Amniotic epithelial cell (primary cell): ENCODE results near the gene EXOC3L2.

Source experiments
- DNase-seq: peaks from one replicate; pipeline ENCODE4 v3.0.0-alpha.2; 2010; ENCODE audit warnings: low read depth

Gene EXOC3L2

DNA sequence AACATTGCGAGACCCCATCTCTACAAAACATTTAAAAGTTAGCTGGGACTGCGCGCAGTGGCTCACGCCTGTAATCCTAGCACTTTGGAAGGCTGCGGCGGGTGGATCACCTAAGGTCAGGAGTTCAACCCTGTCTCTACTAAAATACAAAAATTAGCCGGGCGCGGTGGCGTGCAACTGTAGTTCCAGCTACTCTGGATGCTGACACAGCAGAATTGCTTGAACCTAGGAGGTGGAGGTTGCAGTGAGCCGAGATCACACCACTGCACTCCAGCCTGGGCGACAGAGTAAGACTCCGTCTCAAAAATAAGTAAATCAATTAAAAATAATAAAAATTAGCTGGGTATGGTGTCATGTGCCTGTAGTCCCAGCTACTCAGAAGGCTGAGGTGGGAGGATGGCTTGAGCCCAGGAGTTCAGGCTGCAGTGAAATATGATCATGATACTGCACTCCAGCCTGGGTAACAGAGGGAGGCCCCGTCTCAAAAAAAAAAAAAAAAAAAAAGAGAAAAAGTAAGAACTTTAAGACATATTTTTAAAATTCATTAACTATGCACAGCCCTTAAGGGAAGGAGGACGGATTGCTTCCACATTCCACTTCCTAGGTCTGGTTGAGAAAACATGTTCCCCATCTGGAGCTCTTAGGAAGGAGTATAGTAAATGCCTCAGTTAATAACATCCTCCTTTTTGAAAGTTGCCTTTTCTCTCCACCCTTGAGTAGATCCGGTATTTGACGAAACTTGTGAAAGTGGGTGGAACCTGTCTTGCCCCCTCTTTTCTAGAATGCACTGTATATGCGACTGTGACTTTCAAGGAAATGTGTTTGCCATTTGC is 26.1 kb downstream of the EXOC3L2 start:
- DNase-seq: no peak

GRCh38 chr19:45218426-45218825 is 26.8 kb downstream of the EXOC3L2 start:
- DNase-seq: no peak

- no peak for DNase-seq
Observed at GRCh38 chr19:45217957-45218334, 27.3 kb downstream of the EXOC3L2 start.

GRCh38 chr19:45217193-45217956 is 27.8 kb downstream of the EXOC3L2 start:
- DNase-seq: no peak

DNA sequence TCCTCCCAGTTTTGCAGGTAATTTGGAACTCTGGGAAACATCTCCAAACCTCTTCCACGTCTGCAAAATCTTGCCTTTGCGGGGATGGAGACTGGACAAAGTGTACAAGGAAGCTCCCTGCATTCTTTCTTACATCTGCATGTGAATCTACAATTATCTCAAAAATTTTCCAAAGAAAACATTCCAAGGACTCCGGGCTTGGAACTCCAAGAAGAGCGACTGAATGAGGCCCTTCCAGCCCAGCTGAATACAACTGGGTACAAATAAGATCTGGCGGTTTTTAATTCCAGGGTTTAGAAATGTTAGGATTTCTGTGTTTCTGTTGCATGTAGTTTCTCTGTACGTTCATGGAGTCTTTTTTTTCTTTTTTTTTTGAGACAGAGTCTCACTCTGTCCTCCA is 28.5 kb downstream of the EXOC3L2 start:
- DNase-seq: no peak

- no peak for DNase-seq
Observed at GRCh38 chr19:45215391-45216191, 29.6 kb downstream of the EXOC3L2 start.

- DNase-seq: no peak
Observed at GRCh38 chr19:45213031-45213430, 32.2 kb downstream of the EXOC3L2 start.

DNA sequence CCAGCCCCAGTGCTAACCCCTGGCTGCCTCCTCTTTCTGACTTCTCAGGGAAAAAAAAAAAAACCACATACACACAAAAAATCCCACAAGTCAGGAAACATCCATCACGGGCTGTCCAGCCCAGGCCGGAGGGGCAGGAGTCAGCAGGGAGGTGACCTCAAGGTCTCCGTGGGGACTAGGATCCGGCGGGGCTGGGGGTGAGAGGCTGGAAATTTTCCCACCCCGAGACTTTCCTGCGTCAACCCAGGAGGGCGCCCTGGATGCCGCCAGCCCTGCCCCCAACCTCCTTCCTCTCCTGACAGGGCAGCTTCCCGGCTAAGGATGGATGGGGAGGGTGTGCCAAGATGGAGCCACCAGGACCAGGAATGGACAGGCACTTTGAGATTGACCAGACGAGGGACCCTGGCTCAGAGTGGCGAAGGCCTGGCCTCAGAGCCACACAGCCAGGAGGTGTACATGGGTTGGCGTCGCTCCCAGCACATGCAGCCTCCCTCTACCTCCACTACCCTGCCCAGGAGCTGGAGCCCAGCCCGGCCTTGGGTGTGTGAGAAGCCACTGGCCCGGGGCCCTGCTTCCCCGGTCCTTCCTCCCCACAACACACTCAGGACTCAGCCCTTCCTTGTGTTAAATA is 33.3 kb downstream of the EXOC3L2 start:
- peak; percentile 20 for DNase-seq

DNA sequence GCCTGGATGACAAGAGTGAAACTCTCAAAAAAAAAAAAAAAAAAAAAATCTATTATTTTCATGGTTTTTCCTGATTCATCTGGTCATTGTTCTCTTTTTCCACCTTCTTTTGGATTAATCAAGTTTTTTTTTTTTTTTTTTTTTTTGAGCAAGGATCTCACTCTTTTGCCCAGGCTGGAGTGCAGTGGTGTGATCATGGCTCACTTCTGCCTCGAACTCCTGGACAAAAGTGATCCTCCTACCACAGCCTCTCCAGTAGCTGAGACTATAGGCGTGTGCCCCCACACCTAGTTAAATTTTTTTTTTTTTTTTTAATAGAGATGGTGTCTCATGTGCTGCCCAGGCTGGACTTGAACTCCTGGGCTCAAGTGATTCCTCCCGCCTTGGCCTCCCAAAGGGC is 38.9 kb downstream of the EXOC3L2 start:
- no peak for DNase-seq

- DNase-seq: no peak
Observed at GRCh38 chr19:45205810-45206209, 39.4 kb downstream of the EXOC3L2 start.

- DNase-seq: no peak
Observed at GRCh38 chr19:45202637-45203036, 42.6 kb downstream of the EXOC3L2 start.

- DNase-seq: peak; percentile 51
Observed at GRCh38 chr19:45200568-45200967, 44.6 kb downstream of the EXOC3L2 start.

- no peak for DNase-seq
Observed at GRCh38 chr19:45195764-45196163, 49.4 kb downstream of the EXOC3L2 start.

- DNase-seq: no peak
Observed at GRCh38 chr19:45191375-45191774, 53.8 kb downstream of the EXOC3L2 start.

DNA sequence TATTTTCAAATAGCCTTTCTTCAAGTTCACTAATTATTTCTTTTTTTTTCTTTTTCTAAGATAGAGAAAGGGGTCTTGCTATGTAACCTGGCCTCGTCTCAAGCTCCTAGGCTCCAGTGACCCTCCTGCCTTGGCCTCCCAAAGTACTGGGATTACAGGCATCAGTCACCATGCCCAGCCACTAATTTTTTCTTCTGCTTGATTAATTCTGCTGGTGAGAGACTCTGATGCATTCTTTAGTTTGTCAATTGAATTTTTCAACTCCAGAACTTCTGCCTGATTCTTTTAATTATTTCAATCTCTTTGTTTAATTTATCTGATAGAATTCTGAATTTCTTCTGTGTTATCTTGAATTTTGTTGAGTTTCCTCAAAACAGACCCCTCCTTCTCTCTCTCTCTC is 55.2 kb downstream of the EXOC3L2 start:
- no peak for DNase-seq

GRCh38 chr19:45187421-45188100 is 57.6 kb downstream of the EXOC3L2 start:
- DNase-seq: no peak

- no peak for DNase-seq
Observed at GRCh38 chr19:45186509-45187334, 58.5 kb downstream of the EXOC3L2 start.

DNA sequence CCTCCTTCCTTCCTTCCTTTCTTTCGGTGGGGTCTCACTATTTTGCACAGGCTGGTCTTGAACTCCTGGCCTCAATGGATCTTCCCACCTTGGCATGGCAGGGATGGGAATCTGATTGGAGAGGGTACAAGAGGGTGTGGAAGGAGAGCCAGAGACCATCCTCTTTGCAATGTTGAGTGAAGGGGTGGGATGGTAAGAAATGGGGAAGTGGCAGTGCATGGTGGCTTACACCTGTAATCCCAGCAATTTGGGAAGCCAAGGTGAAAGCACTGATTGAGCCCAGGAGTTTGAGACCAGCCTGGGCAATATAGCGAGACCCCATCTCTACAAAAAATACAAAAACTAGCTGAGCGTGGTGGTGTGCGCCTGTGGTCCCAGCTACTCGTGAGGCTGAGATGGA is 61.1 kb downstream of the EXOC3L2 start:
- DNase-seq: no peak

GRCh38 chr19:45182758-45183157 is 62.4 kb downstream of the EXOC3L2 start:
- DNase-seq: no peak

GRCh38 chr19:45180936-45181335 is 64.3 kb downstream of the EXOC3L2 start:
- DNase-seq: no peak
